HEK293 (cell line): ENCODE results near the gene TAF5.

Experiments
- BCL11B ChIP-seq: fragments of 450-650 bp; formaldehyde crosslinking; IDR thresholded peaks from 2 replicates; pipeline ENCODE4 v1.5.1; 2016; ENCODE audit warnings: low read depth, missing biosample characterization, missing genetic modification characterization
- EGR2 ChIP-seq: fragments of 450-650 bp; formaldehyde crosslinking; IDR thresholded peaks from 2 replicates; pipeline ENCODE4 v1.5.1; 2016; ENCODE audit warnings: low read depth, missing biosample characterization, missing genetic modification characterization
- ELK4 ChIP-seq: IDR thresholded peaks from 2 replicates; pipeline ENCODE4 v1.6.1; 2011; ENCODE audit warnings: mild to moderate bottlenecking, low read depth, low read length, borderline replicate concordance
- HOXC10 ChIP-seq: sonication (generic); formaldehyde crosslinking; IDR thresholded peaks from 2 replicates; pipeline ENCODE4 v1.8.1; 2023; ENCODE audit warnings: mild to moderate bottlenecking, missing genetic modification reagents
- KLF10 ChIP-seq: fragments of 450-650 bp; IDR thresholded peaks from 2 replicates; pipeline ENCODE4 v1.5.1; 2018; ENCODE audit warnings: missing biosample characterization, mild to moderate bottlenecking, missing genetic modification characterization
- PRDM1 ChIP-seq: fragments of 450-650 bp; formaldehyde crosslinking; IDR thresholded peaks from 2 replicates; pipeline ENCODE4; 2016; ENCODE audit warnings: missing biosample characterization, missing genetic modification characterization
- RBAK ChIP-seq: fragments of 450-650 bp; formaldehyde crosslinking; IDR thresholded peaks from 2 replicates; pipeline ENCODE4 v1.5.1; 2016; ENCODE audit warnings: missing biosample characterization, missing genetic modification characterization
- SETDB1 ChIP-seq: IDR thresholded peaks from one replicate; pipeline ENCODE4 v1.6.1; 2017; ENCODE audit warnings: mild to moderate bottlenecking, low read length, moderate library complexity, mixed read lengths; ENCODE audit not compliant: insufficient read length
- TRIM28 ChIP-seq: IDR thresholded peaks from 2 replicates; pipeline ENCODE4 v1.6.1; 2011; ENCODE audit warnings: low read length, control low read depth, borderline replicate concordance
- ZBTB17 ChIP-seq: fragments of 450-650 bp; formaldehyde crosslinking; IDR thresholded peaks from 2 replicates; pipeline ENCODE4 v1.5.1; 2016; ENCODE audit warnings: missing biosample characterization, missing genetic modification characterization
- ZBTB20 ChIP-seq: fragments of 450-650 bp; formaldehyde crosslinking; IDR thresholded peaks from 2 replicates; pipeline ENCODE4 v1.5.1; 2016; ENCODE audit warnings: missing biosample characterization, missing genetic modification characterization
- ZBTB48 ChIP-seq: fragments of 450-650 bp; formaldehyde crosslinking; IDR thresholded peaks from 2 replicates; pipeline ENCODE4 v1.5.1; 2016; ENCODE audit warnings: missing biosample characterization, missing genetic modification characterization
- ZBTB8A ChIP-seq: fragments of 450-650 bp; formaldehyde crosslinking; IDR thresholded peaks from 2 replicates; pipeline ENCODE4 v1.5.1; 2016; ENCODE audit warnings: missing biosample characterization, missing genetic modification characterization
- ZNF121 ChIP-seq: fragments of 450-650 bp; formaldehyde crosslinking; IDR thresholded peaks from 2 replicates; pipeline ENCODE4 v1.5.1; 2016; ENCODE audit warnings: missing biosample characterization, missing genetic modification characterization
- ZNF132 ChIP-seq: fragments of 450-650 bp; formaldehyde crosslinking; IDR thresholded peaks from 2 replicates; pipeline ENCODE4 v1.5.1; 2017; ENCODE audit warnings: missing biosample characterization, missing genetic modification characterization, borderline replicate concordance
- ZNF138 ChIP-seq: fragments of 450-650 bp; formaldehyde crosslinking; IDR thresholded peaks from 2 replicates; pipeline ENCODE4 v1.5.1; 2016; ENCODE audit warnings: missing biosample characterization, missing genetic modification characterization, borderline replicate concordance
- ZNF16 ChIP-seq: fragments of 450-650 bp; formaldehyde crosslinking; IDR thresholded peaks from 2 replicates; pipeline ENCODE4 v1.5.1; 2016; ENCODE audit warnings: low read depth, missing biosample characterization, missing genetic modification characterization
- ZNF248 ChIP-seq: fragments of 450-650 bp; formaldehyde crosslinking; IDR thresholded peaks from 2 replicates; pipeline ENCODE4 v1.5.1; 2017; ENCODE audit warnings: missing biosample characterization, missing genetic modification characterization
- ZNF416 ChIP-seq: fragments of 450-650 bp; formaldehyde crosslinking; IDR thresholded peaks from 2 replicates; pipeline ENCODE4 v1.5.1; 2016; ENCODE audit warnings: missing biosample characterization, missing genetic modification characterization
- ZNF544 ChIP-seq: fragments of 450-650 bp; formaldehyde crosslinking; IDR thresholded peaks from 2 replicates; pipeline ENCODE4 v1.5.0; 2017; ENCODE audit warnings: missing biosample characterization, missing genetic modification characterization
- ZNF549 ChIP-seq: fragments of 450-650 bp; IDR thresholded peaks from 2 replicates; pipeline ENCODE4 v1.5.1; 2018; ENCODE audit warnings: missing biosample characterization, missing genetic modification characterization, mild to moderate bottlenecking, inconsistent platforms, moderate library complexity
- ZNF596 ChIP-seq: fragments of 450-650 bp; IDR thresholded peaks from 2 replicates; pipeline ENCODE4 v1.5.0; 2018; ENCODE audit warnings: missing biosample characterization, mild to moderate bottlenecking, missing genetic modification characterization, moderate library complexity
- ZNF660 ChIP-seq: fragments of 450-650 bp; IDR thresholded peaks from 2 replicates; pipeline ENCODE4 v1.5.1; 2018; ENCODE audit warnings: missing biosample characterization, mild to moderate bottlenecking, missing genetic modification characterization
- ZNF830 ChIP-seq: fragments of 450-650 bp; IDR thresholded peaks from 2 replicates; pipeline ENCODE4 v1.5.0; 2018; ENCODE audit warnings: missing biosample characterization, missing genetic modification characterization, low read depth, mild to moderate bottlenecking, moderate library complexity
- ZSCAN16 ChIP-seq: fragments of 450-650 bp; formaldehyde crosslinking; IDR thresholded peaks from 2 replicates; pipeline ENCODE4 v1.5.1; 2016; ENCODE audit warnings: missing biosample characterization, missing genetic modification characterization
- ZSCAN30 ChIP-seq: fragments of 450-650 bp; IDR thresholded peaks from 2 replicates; pipeline ENCODE4 v1.5.1; 2018; ENCODE audit warnings: missing biosample characterization, mild to moderate bottlenecking, missing genetic modification characterization, moderate library complexity
- TF ChIP-seq, protein P1 (sequence below): fragments of 450-650 bp; IDR thresholded peaks from 2 replicates; pipeline ENCODE4 v1.5.1; 2018; ENCODE audit warnings: missing biosample characterization, missing genetic modification characterization
- TF ChIP-seq, protein P2 (sequence below): fragments of 450-650 bp; formaldehyde crosslinking; IDR thresholded peaks from 2 replicates; pipeline ENCODE4 v1.5.1; 2016; ENCODE audit warnings: missing biosample characterization, missing genetic modification characterization
- TF ChIP-seq, protein P3 (sequence below): fragments of 450-650 bp; formaldehyde crosslinking; IDR thresholded peaks from 2 replicates; pipeline ENCODE4 v1.5.1; 2016; ENCODE audit warnings: missing biosample characterization, missing genetic modification characterization
- TF ChIP-seq, protein P4 (sequence below): fragments of 450-650 bp; formaldehyde crosslinking; IDR thresholded peaks from 2 replicates; pipeline ENCODE4 v1.5.1; 2017; ENCODE audit warnings: missing biosample characterization, missing genetic modification characterization
- TF ChIP-seq, protein P5 (sequence below): fragments of 450-650 bp; formaldehyde crosslinking; IDR thresholded peaks from 2 replicates; pipeline ENCODE4 v1.5.1; 2016; ENCODE audit warnings: missing biosample characterization, missing genetic modification characterization

TAF5 gene

DNA sequence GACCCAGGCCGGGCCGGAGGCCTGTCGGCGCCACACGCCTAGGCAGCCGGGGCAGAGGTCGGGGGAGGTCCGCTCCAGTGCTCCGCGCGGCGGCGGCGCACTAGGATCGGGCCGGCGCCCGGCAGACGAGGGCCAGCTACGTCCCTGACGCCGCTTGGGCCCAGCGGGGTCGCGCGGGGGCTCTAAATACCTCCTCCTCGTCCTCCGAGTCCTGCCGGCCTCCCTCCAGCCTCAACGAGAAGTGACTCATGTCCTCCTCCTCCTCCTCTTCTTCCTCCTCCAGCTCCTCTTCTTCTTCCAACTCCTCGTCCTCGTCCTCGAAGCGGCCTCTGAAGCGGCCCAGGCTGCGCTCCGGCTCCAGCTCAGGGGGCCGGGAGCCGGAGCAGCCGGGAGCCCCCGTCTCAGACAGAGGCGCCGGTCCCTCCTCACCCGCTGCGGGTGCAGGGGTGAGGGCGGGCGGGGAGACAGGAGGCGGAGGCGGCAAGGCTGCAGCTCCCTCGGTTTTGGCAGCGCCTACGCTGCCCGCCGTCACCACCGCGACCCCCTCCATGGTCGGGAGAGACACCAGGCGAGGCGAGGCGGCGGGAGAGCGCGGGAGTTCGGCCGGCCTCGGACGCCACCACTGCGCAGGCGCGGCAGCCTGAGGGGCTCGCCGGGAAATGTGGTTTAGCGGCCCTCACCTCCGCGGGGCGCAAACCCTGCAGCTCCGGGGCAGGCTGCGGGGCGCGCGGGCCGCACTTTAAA, 17.1 kb upstream of the TAF5 start, which contains the start of gene PCGF6 (continued):
- TF ChIP-seq KLF10 (0 out of 2 replicates have a peak, but pooled peaks have one; percentile 50), ZNF248 (no peak), EGR2 (tag by site-specific recombination) (peak; percentile 90), ZNF416 (tag by site-specific recombination) (no peak), ZSCAN30 (tag by site-specific recombination) (no peak; the same call in none of the 2 replicates), ZNF549 (no peak), SETDB1 (no peak), ZNF132 (tag by site-specific recombination) (no peak), ZBTB48 (tag by site-specific recombination) (no peak), ZBTB8A (peak; percentile 42; the same call in 1 of the 2 replicates), ELK4 (no peak), ZBTB17 (tag by site-specific recombination) (peak; percentile 57; the same call in 1 of the 2 replicates), ZBTB20 (peak; percentile 77), ZNF544 (tag by site-specific recombination) (no peak), ZNF596 (tag by site-specific recombination) (no peak), ZNF830 (tag by site-specific recombination) (no peak), ZNF138 (tag by site-specific recombination) (no peak), RBAK (no peak), TRIM28 (no peak), ZNF16 (no peak), HOXC10 (no peak), BCL11B (no peak; the same call in 1 of the 2 replicates), PRDM1 (tag by site-specific recombination) (no peak), ZNF660 (tag by site-specific recombination) (0 out of 2 replicates have a peak, but pooled peaks have one; percentile 18), ZNF121 (tag by site-specific recombination) (no peak), ZSCAN16 (tag by site-specific recombination) (no peak)
- TF ChIP-seq, protein P1, sequence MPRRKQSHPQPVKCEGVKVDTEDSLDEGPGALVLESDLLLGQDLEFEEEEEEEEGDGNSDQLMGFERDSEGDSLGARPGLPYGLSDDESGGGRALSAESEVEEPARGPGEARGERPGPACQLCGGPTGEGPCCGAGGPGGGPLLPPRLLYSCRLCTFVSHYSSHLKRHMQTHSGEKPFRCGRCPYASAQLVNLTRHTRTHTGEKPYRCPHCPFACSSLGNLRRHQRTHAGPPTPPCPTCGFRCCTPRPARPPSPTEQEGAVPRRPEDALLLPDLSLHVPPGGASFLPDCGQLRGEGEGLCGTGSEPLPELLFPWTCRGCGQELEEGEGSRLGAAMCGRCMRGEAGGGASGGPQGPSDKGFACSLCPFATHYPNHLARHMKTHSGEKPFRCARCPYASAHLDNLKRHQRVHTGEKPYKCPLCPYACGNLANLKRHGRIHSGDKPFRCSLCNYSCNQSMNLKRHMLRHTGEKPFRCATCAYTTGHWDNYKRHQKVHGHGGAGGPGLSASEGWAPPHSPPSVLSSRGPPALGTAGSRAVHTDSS: peak; percentile 93
- TF ChIP-seq, protein P2, sequence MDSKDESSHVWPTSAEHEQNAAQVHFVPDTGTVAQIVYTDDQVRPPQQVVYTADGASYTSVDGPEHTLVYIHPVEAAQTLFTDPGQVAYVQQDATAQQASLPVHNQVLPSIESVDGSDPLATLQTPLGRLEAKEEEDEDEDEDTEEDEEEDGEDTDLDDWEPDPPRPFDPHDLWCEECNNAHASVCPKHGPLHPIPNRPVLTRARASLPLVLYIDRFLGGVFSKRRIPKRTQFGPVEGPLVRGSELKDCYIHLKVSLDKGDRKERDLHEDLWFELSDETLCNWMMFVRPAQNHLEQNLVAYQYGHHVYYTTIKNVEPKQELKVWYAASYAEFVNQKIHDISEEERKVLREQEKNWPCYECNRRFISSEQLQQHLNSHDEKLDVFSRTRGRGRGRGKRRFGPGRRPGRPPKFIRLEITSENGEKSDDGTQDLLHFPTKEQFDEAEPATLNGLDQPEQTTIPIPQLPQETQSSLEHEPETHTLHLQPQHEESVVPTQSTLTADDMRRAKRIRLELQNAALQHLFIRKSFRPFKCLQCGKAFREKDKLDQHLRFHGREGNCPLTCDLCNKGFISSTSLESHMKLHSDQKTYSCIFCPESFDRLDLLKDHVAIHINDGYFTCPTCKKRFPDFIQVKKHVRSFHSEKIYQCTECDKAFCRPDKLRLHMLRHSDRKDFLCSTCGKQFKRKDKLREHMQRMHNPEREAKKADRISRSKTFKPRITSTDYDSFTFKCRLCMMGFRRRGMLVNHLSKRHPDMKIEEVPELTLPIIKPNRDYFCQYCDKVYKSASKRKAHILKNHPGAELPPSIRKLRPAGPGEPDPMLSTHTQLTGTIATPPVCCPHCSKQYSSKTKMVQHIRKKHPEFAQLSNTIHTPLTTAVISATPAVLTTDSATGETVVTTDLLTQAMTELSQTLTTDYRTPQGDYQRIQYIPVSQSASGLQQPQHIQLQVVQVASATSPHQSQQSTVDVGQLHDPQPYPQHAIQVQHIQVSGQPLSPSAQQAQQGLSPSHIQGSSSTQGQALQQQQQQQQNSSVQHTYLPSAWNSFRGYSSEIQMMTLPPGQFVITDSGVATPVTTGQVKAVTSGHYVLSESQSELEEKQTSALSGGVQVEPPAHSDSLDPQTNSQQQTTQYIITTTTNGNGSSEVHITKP (tag by site-specific recombination): peak; percentile 38; the same call in 1 of the 2 replicates
- TF ChIP-seq, protein P3, sequence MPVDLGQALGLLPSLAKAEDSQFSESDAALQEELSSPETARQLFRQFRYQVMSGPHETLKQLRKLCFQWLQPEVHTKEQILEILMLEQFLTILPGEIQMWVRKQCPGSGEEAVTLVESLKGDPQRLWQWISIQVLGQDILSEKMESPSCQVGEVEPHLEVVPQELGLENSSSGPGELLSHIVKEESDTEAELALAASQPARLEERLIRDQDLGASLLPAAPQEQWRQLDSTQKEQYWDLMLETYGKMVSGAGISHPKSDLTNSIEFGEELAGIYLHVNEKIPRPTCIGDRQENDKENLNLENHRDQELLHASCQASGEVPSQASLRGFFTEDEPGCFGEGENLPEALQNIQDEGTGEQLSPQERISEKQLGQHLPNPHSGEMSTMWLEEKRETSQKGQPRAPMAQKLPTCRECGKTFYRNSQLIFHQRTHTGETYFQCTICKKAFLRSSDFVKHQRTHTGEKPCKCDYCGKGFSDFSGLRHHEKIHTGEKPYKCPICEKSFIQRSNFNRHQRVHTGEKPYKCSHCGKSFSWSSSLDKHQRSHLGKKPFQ: no peak
- TF ChIP-seq, protein P4, sequence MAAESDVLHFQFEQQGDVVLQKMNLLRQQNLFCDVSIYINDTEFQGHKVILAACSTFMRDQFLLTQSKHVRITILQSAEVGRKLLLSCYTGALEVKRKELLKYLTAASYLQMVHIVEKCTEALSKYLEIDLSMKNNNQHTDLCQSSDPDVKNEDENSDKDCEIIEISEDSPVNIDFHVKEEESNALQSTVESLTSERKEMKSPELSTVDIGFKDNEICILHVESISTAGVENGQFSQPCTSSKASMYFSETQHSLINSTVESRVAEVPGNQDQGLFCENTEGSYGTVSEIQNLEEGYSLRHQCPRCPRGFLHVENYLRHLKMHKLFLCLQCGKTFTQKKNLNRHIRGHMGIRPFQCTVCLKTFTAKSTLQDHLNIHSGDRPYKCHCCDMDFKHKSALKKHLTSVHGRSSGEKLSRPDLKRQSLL: peak; percentile 53; the same call in 1 of the 2 replicates
- TF ChIP-seq, protein P5, sequence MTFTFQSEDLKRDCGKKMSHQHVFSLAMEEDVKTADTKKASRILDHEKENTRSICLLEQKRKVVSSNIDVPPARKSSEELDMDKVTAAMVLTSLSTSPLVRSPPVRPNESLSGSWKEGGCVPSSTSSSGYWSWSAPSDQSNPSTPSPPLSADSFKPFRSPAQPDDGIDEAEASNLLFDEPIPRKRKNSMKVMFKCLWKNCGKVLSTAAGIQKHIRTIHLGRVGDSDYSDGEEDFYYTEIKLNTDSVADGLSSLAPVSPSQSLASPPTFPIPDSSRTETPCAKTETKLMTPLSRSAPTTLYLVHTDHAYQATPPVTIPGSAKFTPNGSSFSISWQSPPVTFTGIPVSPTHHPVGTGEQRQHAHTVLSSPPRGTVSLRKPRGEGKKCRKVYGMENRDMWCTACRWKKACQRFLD (tag by site-specific recombination): no peak
